ENCODE data around the gene PYGM.

- no peak for TF ChIP-seq CTCF (conservative IDR thresholded peaks at IDR 0.05)
- no peak for TF ChIP-seq EZH2 (IDR thresholded peaks at IDR 0.05; ENCODE audit: low read depth)
These were observed 6.3 kb upstream of the PYGM start for GRCh38 chr11:64765851-64766665.
